Thyroid gland (tissue), 4 donors: ENCODE results near the gene DNM3. TPM values are rescaled to one million over a fixed set of nuclear protein-coding genes. Genes with fewer than 3 reads are reported as not detected.
A peak's percentile ranks its signal among the peaks of the same experiment; 100 is the strongest.

ENCODE experiments used
- DNase-seq, 2 donors: peaks; one replicate each; pipeline ENCODE4 v3.0.0-alpha.2; 2019
- H3K27ac ChIP-seq, 3 donors: fragments of 200-600 bp; sonication (generic); 1 replicate in 2 of 3; 2 replicates in 1 of 3; pipeline ENCODE4 v1.5.1; 2016 to 2019; ENCODE audit warnings: mild to moderate bottlenecking in 1 of 3, moderate library complexity in 1 of 3
- H3K27me3 ChIP-seq: fragments of 200-600 bp; sonication (generic); one replicate; pipeline ENCODE4 v1.5.1; 2019
- H3K36me3 ChIP-seq, 2 donors: fragments of 200-600 bp; sonication (generic); one replicate each; pipeline ENCODE4 v1.5.1; 2016 to 2019
- H3K4me1 ChIP-seq, 2 donors: fragments of 200-600 bp; sonication (generic); one replicate each; pipeline ENCODE4 v1.5.1; 2017 to 2019
- H3K4me3 ChIP-seq, 3 donors: fragments of 200-600 bp; sonication (generic); replicated peaks in 1 of 3; 1 replicate in 2 of 3; 2 replicates in 1 of 3; pipeline ENCODE4 v1.5.1; 2016; ENCODE audit warnings: mild to moderate bottlenecking in 1 of 3
- H3K9me3 ChIP-seq: fragments of 200-600 bp; sonication (generic); one replicate; pipeline ENCODE4 v1.5.1; 2017
- CTCF ChIP-seq, 6 experiments: fragments of 200-600 bp in 3 of 6; fragments of 450-650 bp in 3 of 6; sonication (generic) in 3 of 6; IDR thresholded peaks; one replicate each; pipeline ENCODE4 v1.5.1; 2016 to 2019; ENCODE audit warnings: antibody characterized with exemption in 6 of 6, mild to moderate bottlenecking in 2 of 6, inconsistent platforms in 1 of 6, moderate library complexity in 1 of 6
- POLR2A ChIP-seq, 2 donors: fragments of 450-650 bp; IDR thresholded peaks; one replicate each; pipeline ENCODE4 v1.6.1; 2017; ENCODE audit warnings: antibody characterized with exemption in 2 of 2, mild to moderate bottlenecking in 2 of 2, moderate library complexity in 1 of 2
- WGBS, 2 donors: methylation state at CpG; one replicate each; pipeline ENCODE4 v1.1.5; 2017; 5-methylcytosine and 5-hydroxymethylcytosine counted together
- intact Hi-C: fragments of 100-400 bp; cut with DNase I; formaldehyde crosslinking; loops from one replicate; pipeline ENCODE4 v1.15.1; 2023
- total RNA-seq, 4 donors: library from RNA; depleted of rRNA; stranded (reverse); fragments of >200 nt; gene quantifications; one replicate each; pipeline ENCODE4 v1.2.3, GENCODE V29; 2016

The DNM3 gene
- total RNA-seq, 4 donors from 2014 or later: 9.0 to 13.6 (median 10.8) TPM

GRCh38 chr1:172394141-172394751, 552.9 kb downstream of the DNM3 start:
- no peaks in the 10 kb centered on the region for H3K36me3 ChIP-seq
- H3K27me3 ChIP-seq: no peaks in the 10 kb centered on the region
- H3K9me3 ChIP-seq: no peaks in the 10 kb centered on the region
- no peak for TF ChIP-seq CTCF (IDR thresholded peaks at IDR 0.05)
- TF ChIP-seq POLR2A (IDR thresholded peaks at IDR 0.05): peak in 1 of 2 donors; percentile 23
- intact Hi-C loops: no loop called here
- H3K4me1 ChIP-seq: peaks cover 49 to 61% of the 10 kb centered on the region in 2 donors
- no peak overlapping the region for H3K4me3 ChIP-seq
- H3K27ac ChIP-seq: peak overlapping the region; percentile 88 to 90 (median 89)
- 13 to 26% methylated on average over 4 of the region's 4 CpGs for WGBS, 2 donors
- DNase-seq: peak; percentile 78 to 83

GRCh38 chr1:172394811-172395210, 553.5 kb downstream of the DNM3 start:
- no peak for DNase-seq
- intact Hi-C loops: no loop called here

GRCh38 chr1:172395576-172395975, 554.3 kb downstream of the DNM3 start:
- H3K4me3 ChIP-seq: no peak overlapping the region
- DNase-seq: no peak
- H3K36me3 ChIP-seq: no peaks in the 10 kb centered on the region
- peaks cover 39 to 59% of the 10 kb centered on the region in 2 donors for H3K4me1 ChIP-seq
- peak overlapping the region in 2 of 3 donors; percentile 88 to 89 for H3K27ac ChIP-seq
- no peaks in the 10 kb centered on the region for H3K27me3 ChIP-seq
- TF ChIP-seq POLR2A (IDR thresholded peaks at IDR 0.05): no peak
- no peak for TF ChIP-seq CTCF (IDR thresholded peaks at IDR 0.05)
- intact Hi-C loops: no loop called here
- H3K9me3 ChIP-seq: no peaks in the 10 kb centered on the region
- 91 to 98% methylated on average over 3 of the region's 3 CpGs for WGBS, 2 donors

More at GRCh38 chr1:172394811-172395210, 553.5 kb downstream of the DNM3 start:
- 74 to 79% methylated on average over 5 of the region's 5 CpGs for WGBS, 2 donors
- Histone ChIP-seq H3K9me3 (no peaks in the 10 kb centered on the region), H3K36me3 (no peaks in the 10 kb centered on the region), H3K4me1 (peaks cover 47 to 62% of the 10 kb centered on the region in 2 donors), H3K27ac (peak overlapping the region; percentile 88 to 90 (median 89)), H3K4me3 (no peak overlapping the region), H3K27me3 (no peaks in the 10 kb centered on the region)
- TF ChIP-seq CTCF (IDR thresholded peaks at IDR 0.05) (no peak), POLR2A (IDR thresholded peaks at IDR 0.05) (no peak)

GRCh38 chr1:172397221-172397620, 555.9 kb downstream of the DNM3 start:
- no peaks in the 10 kb centered on the region for H3K9me3 ChIP-seq
- H3K27me3 ChIP-seq: no peaks in the 10 kb centered on the region
- WGBS, 2 donors: 70 to 87% methylated on average over 3 of the region's 3 CpGs
- H3K4me3 ChIP-seq: no peak overlapping the region
- no peaks in the 10 kb centered on the region for H3K36me3 ChIP-seq
- H3K27ac ChIP-seq: peak overlapping the region in 1 of 3 donors; percentile 8
- no peak for TF ChIP-seq CTCF (IDR thresholded peaks at IDR 0.05)
- no peak for TF ChIP-seq POLR2A (IDR thresholded peaks at IDR 0.05)
- intact Hi-C loops: no loop called here
- DNase-seq: no peak
- H3K4me1 ChIP-seq: peaks cover 27 to 45% of the 10 kb centered on the region in 2 donors

- Histone ChIP-seq H3K27me3 (no peaks in the 10 kb centered on the region), H3K4me3 (no peak overlapping the region), H3K27ac (no peak overlapping the region), H3K36me3 (no peaks in the 10 kb centered on the region), H3K4me1 (peaks cover 23 to 43% of the 10 kb centered on the region in 2 donors), H3K9me3 (no peaks in the 10 kb centered on the region)
- intact Hi-C loops: no loop called here
- WGBS, 2 donors: 93% methylated on average over 2 of the region's 2 CpGs
- no peak for DNase-seq
- no peak for TF ChIP-seq CTCF (IDR thresholded peaks at IDR 0.05)
- no peak for TF ChIP-seq POLR2A (IDR thresholded peaks at IDR 0.05)
These were observed 556.3 kb downstream of the DNM3 start for GRCh38 chr1:172397633-172398032.
